M059J (cell line): ENCODE measurements around the gene CTAGE6. TPM values are rescaled to one million over a fixed set of nuclear protein-coding genes. Genes with fewer than 3 reads are reported as not detected.
A peak's percentile ranks its signal among the peaks of the same experiment; 100 is the strongest.
"Not testable (repeated sequence)": the region's sequence is repeated elsewhere in the genome, so short reads cannot be mapped to it uniquely, and the experiment has no call there.

Source experiments
- DNase-seq: peaks from one replicate; pipeline ENCODE4 v3.0.0-alpha.2; 2012; ENCODE audit warnings: low read depth
- total RNA-seq: library from RNA; depleted of rRNA; stranded (reverse); fragments of >200 nt; shearing (Covaris generic); gene quantifications from 2 replicates; pipeline ENCODE4 v1.2.3, GENCODE V29; 2014; rRNA removed

The CTAGE6 gene, protein sequence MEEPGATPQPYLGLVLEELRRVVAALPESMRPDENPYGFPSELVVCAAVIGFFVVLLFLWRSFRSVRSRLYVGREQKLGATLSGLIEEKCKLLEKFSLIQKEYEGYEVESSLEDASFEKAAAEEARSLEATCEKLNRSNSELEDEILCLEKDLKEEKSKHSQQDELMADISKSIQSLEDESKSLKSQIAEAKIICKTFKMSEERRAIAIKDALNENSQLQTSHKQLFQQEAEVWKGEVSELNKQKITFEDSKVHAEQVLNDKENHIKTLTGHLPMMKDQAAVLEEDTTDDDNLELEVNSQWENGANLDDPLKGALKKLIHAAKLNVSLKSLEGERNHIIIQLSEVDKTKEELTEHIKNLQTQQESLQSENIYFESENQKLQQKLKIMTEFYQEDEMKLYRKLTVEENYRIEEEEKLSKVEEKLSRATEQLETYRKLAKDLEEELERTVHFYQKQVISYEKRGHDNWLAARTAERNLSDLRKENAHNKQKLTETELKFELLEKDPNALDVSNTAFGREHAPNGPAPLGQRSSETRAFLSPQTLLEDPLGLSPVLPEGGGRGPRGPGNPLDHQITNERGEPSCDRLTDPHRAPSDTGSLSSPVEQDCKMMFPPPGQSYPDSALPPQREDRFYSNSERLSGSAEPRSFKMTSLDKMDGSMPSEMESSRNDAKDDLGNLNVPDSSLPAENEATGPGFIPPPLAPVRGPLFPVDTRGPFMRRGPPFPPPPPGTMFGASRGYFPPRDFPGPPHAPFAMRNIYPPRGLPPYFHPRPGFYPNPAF
- not detected in 2 replicates for total RNA-seq

DNA sequence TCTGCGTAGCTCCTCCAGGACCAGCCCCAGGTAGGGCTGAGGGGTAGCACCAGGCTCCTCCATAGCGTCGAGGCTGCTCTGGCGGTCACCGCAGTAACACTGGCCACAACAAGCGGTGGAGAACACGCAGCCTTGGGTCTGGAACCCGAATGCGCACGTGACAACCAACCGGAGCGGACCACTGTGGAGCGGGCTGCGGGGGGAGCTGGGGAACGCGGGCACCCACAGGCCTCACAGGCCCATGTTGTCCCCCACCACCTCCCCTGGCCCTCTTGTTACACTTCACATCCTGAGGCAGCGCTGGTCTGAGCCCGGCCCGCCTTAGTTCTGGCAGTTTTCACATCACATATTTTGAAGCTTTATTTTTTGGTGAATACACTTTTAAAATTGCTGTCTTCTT is at the start of gene CTAGE6:
Gene CTAGE6, minus strand, starts transcription at position 101 of the 400 bp plus-strand sequence. Its CDS starts 38 bp downstream, at position 63.
- DNase-seq = not testable (repeated sequence)

DNA sequence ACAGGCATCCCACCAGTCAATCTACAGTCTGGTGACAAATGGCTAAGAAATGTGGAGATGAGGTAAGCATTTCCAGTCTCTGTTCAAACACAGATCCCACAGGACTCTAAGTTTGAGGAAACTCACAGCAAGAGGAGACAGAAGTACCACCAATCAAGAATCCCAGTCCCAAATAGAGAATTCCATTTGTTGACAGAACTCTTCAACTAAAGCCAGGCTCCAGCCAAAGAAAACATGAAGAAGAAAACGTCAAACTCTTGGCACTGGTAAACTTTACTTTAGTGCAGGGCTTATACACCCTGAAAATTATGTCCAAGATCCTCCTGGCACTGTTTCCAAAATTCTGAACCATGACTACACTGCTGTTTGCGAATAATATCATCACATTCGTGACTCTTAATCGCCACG is 49.2 kb upstream of the CTAGE6 start:
- DNase-seq = not testable (repeated sequence)

DNA sequence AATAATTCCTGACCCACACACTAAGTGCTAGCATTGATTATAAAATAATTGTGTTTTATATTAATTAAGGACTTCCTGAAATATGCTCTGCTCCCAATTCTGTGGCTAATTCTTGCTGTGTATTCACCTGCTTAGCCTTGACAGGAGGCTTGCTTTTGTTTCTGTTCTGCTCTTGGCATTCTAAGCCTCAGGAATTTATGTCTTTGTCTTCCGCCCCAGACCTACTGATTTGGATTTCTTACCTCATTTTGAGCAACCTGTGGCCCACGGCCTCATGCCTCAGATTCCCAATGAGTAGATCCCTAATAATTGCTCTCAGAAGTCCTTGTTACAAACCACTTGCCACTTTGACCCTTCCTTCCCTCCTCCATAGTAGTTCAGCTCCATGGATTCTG is 40.4 kb upstream of the CTAGE6 start:
- not testable (repeated sequence) for DNase-seq

- DNase-seq = not testable (repeated sequence)
Measured at GRCh38 chr7:143797119-143797895, 39.8 kb upstream of the CTAGE6 start.

GRCh38 chr7:143795653-143796052 is 38.2 kb upstream of the CTAGE6 start:
- not testable (repeated sequence) for DNase-seq

GRCh38 chr7:143792633-143793032 is 35.1 kb upstream of the CTAGE6 start:
- DNase-seq = not testable (repeated sequence)

DNA sequence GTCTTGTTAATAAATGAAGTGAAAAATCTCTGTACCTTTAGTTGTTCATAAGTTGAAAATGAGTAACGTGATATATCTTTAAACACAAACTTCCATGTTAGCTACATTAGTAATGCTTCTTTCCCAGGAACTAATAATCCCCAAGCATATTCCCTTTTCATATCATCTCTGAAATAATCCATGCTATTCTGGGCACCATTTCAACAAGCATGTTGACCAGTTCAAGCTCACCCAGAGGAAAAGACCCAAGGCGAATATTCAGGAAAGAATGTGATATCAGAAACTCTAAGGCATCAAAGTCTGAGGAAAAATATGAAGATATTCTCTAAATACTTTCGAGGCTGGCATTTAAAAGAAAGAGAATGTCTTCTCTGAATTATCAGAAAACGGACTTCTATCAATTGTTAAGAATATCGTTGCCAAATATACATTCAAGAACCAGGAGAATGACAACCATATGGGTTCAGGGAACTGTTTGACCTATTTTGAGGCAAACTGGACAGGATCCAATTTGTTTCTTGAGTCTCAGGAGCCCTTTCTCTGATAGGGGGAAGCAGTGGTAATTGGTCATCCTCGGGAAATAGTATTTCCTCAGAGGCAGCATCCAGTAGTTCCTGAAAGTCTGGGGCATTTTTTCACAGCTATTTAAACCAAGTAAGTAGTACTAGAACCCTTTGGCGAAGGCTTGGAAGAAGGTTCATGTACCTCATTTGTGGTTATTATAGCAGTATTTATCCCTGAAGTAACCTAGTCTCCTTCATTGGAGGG is 28.1 kb upstream of the CTAGE6 start:
- DNase-seq = not testable (repeated sequence)

DNA sequence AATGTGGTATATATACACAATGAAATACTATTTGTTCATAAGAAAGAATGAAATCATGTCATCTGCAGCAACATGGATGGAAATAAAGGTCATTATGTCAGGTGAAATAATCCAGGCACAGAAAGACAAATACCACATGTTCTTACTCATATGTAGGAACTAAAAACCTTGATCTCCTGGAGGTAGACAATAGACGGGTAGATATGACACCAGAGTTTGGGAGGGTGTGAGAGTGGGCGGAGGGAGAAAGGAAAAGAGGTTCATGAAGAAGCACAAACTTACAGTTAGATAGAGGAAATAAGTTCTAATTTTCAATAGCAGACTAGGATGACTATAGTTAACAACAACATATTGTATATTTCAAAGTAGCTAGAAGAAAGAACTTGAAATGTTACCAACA is 22.1 kb upstream of the CTAGE6 start:
- DNase-seq = not testable (repeated sequence)

DNA sequence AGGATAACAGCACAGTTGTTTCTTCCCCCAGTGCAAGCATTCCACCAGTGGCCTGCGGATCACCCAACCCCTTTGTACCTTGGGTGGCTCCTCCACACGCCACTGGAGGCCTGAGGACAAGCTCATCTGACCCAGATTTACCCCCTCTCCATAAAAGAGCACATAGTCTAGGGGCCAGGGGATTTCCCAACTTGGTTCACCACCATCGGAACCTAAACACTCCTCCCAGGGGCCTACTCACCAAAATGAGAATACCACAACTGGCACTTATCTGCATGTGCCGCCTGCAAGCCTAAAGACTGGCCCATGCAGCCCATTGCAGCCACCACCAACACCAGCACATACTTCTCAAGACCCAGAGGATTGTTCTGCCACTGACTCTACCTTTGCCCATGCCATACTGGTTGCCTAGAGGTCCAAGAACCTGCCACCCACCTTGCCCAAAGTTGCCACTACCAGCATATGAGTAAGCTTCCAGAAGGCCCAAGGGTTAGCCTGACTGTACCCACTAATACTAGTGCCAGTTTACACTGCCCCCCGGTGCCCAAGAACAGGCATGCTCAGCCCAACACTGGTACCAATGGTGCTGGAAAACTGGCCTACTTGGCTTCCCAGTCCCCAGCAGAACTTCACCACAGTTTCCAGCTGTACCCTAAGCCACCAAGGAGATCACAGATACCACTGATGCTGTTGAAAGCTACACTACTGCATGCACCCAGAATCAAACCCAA is 15.4 kb upstream of the CTAGE6 start:
- DNase-seq = not testable (repeated sequence)

DNA sequence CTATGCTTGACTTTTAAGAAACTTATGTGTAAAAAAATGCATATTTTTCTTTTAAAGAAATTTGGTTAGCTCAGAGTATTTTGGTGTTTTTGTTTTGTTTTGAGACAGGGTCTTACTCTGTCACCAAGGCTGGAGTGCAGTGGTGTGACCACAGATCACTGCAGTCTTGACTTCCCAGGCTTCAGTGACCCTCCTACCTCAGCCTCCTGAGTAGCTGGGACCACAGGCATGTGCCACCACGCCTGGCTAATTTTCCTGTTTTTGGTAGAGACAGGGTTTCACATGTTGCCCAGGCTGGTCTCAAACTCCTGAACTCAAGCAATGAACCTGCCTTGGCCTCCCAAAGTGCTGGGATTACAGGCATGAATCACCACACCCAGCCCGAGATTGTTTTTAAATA is 10.0 kb upstream of the CTAGE6 start:
- not testable (repeated sequence) for DNase-seq

- DNase-seq = not testable (repeated sequence)
Measured at GRCh38 chr7:143765678-143766077, 8.2 kb upstream of the CTAGE6 start.

DNA sequence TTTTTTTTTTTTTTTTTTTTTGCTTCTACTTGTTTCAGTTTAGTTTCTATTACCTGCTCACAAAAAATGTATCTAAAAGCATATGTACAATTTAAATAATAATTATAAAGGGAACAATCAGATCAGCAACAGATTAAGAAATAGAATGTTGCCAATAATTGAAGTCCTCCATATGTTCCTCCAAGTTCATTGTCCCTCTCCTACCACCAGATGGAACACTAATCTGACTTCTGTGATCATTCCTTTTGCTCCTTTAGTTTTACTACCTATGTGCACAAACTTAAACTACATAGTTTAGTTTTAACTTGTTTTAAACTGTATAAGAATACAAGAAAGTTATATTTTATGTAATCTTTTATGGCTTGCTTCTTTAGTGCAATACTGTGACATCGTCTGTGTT is 5.6 kb upstream of the CTAGE6 start:
- DNase-seq = not testable (repeated sequence)

GRCh38 chr7:143745340-143745739 is 12.2 kb downstream of the CTAGE6 start:
- not testable (repeated sequence) for DNase-seq

- DNase-seq = peak; percentile 71
Measured at GRCh38 chr7:143737037-143737819, 20.3 kb downstream of the CTAGE6 start.

- no peak for DNase-seq
Measured at GRCh38 chr7:143735962-143736361, 21.5 kb downstream of the CTAGE6 start.

DNA sequence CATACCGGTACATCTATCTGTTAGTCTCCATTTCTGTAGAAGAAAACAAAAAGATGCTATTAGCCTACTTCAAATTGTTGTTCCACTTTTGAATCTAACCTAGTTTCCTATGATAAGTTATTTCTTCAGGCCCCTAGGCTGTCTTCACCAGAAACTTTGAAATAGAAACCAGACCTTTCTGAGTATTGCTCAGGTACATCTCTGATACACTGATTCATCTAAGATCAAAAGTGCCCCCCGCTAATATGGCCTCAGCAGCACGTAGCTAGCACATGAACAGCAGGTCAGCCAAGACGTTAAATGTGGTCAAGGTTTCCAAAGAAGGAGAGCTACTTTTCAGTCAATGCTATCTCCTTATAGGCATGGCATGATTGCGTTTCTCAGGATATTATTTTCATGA is 23.6 kb downstream of the CTAGE6 start:
- DNase-seq = no peak

DNA sequence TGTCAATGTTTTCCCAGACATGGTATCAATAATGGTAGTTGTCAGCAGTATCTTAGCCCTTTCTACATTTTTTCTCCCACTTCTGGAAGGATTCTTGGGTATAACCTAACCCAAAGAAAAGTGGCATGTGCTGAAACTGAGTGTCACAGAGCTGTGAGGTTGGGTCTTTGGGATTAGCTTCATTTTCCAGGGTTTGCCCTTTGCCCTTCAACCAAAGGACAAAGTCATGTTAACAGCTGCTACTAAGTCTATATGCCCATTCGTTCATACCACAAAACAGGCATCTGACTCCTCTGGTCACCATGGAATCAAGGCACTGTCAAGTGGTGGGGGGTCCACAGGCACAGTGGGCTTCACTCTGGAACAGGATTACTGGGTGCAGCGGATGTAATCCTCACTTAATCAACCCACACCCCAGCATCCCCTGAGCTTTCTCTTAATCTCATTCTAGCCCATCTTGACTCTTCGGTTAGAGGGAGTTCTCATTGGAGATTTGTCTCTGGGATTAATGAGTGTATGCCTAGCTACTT is 29.1 kb downstream of the CTAGE6 start:
- no peak for DNase-seq

- not testable (repeated sequence) for DNase-seq
Measured at GRCh38 chr7:143727561-143727960, 29.9 kb downstream of the CTAGE6 start.

- DNase-seq = not testable (repeated sequence)
Measured at GRCh38 chr7:143726143-143726542, 31.4 kb downstream of the CTAGE6 start.
